Parathyroid adenoma (tissue), 2 donors: ENCODE measurements around the gene MELTF.

ENCODE experiments used
- H2AFZ ChIP-seq: fragments of 300-600 bp; sonication (generic); one replicate; pipeline ENCODE4 v1.7.0; 2017; ENCODE audit warnings: antibody characterized with exemption, mild to moderate bottlenecking
- H3K27ac ChIP-seq: fragments of 300-600 bp; sonication (generic); one replicate; pipeline ENCODE4 v1.7.0; 2017
- H3K27me3 ChIP-seq: fragments of 300-600 bp; sonication (generic); one replicate; pipeline ENCODE4 v1.7.0; 2017; ENCODE audit warnings: low read length; ENCODE audit not compliant: control insufficient read depth, insufficient read depth
- H3K36me3 ChIP-seq: fragments of 300-600 bp; sonication (generic); one replicate; pipeline ENCODE4 v1.7.0; 2017; ENCODE audit warnings: low read length; ENCODE audit not compliant: control insufficient read depth, insufficient read depth
- H3K4me1 ChIP-seq: fragments of 300-600 bp; sonication (generic); one replicate; pipeline ENCODE4 v1.7.0; 2017; ENCODE audit warnings: control low read depth
- H3K4me2 ChIP-seq: fragments of 300-600 bp; sonication (generic); one replicate; pipeline ENCODE4 v1.7.0; 2017; ENCODE audit warnings: low read length
- H3K4me3 ChIP-seq: fragments of 300-600 bp; sonication (generic); one replicate; pipeline ENCODE4 v1.7.0; 2017; ENCODE audit warnings: low read depth, low read length
- H3K79me2 ChIP-seq: fragments of 300-600 bp; sonication (generic); one replicate; pipeline ENCODE4 v1.7.0; 2017; ENCODE audit warnings: control low read depth
- H3K9ac ChIP-seq: fragments of 300-600 bp; sonication (generic); one replicate; pipeline ENCODE4 v1.7.0; 2017; ENCODE audit warnings: mild to moderate bottlenecking
- H3K9me3 ChIP-seq: fragments of 300-600 bp; sonication (generic); one replicate; pipeline ENCODE4 v1.7.0; 2017; ENCODE audit warnings: low read length; ENCODE audit not compliant: control insufficient read depth
- TF ChIP-seq, protein P1 (sequence below): fragments of 300-600 bp; sonication (generic); IDR thresholded peaks from one replicate; pipeline ENCODE4 v1.7.0; 2017; ENCODE audit warnings: antibody characterized with exemption, mild to moderate bottlenecking
- donor health status: primary hyperparathyroidism.

MELTF gene

DNA sequence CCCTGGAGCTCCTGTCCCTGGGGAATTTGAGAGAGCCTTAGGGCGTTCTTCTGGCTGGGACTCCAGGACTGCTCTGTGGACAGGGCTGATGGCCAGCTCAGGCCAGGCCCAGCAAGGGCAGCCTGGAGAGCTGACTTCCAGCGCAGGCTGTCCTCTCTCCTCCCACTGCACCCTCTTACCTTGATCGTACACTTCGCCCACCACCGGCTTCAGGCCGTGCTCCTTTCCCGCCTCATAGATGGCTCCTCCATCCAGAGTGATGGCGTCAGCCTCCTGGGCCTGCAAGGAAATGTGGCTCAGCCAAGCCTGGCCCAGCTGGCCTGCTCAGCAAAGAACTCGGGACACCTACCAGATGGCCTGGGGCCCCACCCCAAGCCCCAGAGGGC, 3.1 kb downstream of the MELTF start:
- no peak overlapping the region for H3K4me2 ChIP-seq
- TF ChIP-seq, protein P1, sequence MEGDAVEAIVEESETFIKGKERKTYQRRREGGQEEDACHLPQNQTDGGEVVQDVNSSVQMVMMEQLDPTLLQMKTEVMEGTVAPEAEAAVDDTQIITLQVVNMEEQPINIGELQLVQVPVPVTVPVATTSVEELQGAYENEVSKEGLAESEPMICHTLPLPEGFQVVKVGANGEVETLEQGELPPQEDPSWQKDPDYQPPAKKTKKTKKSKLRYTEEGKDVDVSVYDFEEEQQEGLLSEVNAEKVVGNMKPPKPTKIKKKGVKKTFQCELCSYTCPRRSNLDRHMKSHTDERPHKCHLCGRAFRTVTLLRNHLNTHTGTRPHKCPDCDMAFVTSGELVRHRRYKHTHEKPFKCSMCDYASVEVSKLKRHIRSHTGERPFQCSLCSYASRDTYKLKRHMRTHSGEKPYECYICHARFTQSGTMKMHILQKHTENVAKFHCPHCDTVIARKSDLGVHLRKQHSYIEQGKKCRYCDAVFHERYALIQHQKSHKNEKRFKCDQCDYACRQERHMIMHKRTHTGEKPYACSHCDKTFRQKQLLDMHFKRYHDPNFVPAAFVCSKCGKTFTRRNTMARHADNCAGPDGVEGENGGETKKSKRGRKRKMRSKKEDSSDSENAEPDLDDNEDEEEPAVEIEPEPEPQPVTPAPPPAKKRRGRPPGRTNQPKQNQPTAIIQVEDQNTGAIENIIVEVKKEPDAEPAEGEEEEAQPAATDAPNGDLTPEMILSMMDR, result no peak
- no peaks in the 10 kb centered on the region for H3K9me3 ChIP-seq
- H3K4me1 ChIP-seq, result peaks cover 7% of the 10 kb centered on the region
- H3K4me3 ChIP-seq, result no peak overlapping the region
- no peak overlapping the region for H2AFZ ChIP-seq
- no peaks in the 10 kb centered on the region for H3K36me3 ChIP-seq
- no peaks in the 10 kb centered on the region for H3K27me3 ChIP-seq
- H3K27ac ChIP-seq, result no peak overlapping the region
- no peaks in the 10 kb centered on the region for H3K79me2 ChIP-seq
- no peak overlapping the region for H3K9ac ChIP-seq

DNA sequence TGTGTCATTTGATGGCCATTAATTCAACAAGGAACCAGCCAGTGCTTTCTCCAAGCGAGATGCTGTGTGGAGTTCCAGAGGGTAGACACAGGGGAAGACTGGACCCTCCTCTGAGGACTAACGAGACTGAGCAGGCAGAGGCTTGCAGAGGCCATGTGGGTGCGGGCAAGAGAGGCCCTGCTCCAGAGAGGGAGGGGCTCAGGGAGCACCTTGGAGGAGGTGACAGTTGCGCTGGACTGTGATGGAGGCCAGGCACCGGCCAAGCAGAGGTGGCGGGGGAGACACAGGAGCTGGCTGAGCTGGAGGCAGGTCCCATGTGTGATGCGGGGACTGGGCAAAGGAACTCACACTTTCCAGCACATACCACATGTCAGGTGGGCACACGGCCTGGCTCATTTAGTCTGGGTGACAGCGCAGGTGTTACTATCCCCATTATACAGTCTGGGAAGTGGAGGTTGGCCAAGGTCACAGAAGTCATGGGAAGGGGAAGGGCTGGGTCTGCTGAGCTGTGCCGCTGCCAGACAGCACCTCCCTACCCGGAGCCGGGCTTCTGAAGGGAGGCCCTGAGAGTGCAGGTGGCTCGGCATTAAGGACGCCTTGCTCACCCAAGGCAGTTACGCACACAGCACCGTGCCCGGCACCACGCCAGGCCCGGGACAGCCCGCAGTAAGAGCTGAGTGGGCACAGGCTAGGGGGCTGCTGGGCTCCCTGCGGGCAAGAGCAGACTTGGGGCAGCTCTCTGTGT, 3.7 kb downstream of the MELTF start:
- H3K79me2 ChIP-seq, result no peaks in the 10 kb centered on the region
- H3K36me3 ChIP-seq, result no peaks in the 10 kb centered on the region
- peaks cover 2% of the 10 kb centered on the region for H3K4me1 ChIP-seq
- no peak overlapping the region for H3K27ac ChIP-seq
- TF ChIP-seq, protein P1, result no peak
- H3K9ac ChIP-seq, result no peak overlapping the region
- no peaks in the 10 kb centered on the region for H3K27me3 ChIP-seq
- no peak overlapping the region for H3K4me2 ChIP-seq
- H3K9me3 ChIP-seq, result no peaks in the 10 kb centered on the region
- H3K4me3 ChIP-seq, result no peak overlapping the region
- H2AFZ ChIP-seq, result no peak overlapping the region

DNA sequence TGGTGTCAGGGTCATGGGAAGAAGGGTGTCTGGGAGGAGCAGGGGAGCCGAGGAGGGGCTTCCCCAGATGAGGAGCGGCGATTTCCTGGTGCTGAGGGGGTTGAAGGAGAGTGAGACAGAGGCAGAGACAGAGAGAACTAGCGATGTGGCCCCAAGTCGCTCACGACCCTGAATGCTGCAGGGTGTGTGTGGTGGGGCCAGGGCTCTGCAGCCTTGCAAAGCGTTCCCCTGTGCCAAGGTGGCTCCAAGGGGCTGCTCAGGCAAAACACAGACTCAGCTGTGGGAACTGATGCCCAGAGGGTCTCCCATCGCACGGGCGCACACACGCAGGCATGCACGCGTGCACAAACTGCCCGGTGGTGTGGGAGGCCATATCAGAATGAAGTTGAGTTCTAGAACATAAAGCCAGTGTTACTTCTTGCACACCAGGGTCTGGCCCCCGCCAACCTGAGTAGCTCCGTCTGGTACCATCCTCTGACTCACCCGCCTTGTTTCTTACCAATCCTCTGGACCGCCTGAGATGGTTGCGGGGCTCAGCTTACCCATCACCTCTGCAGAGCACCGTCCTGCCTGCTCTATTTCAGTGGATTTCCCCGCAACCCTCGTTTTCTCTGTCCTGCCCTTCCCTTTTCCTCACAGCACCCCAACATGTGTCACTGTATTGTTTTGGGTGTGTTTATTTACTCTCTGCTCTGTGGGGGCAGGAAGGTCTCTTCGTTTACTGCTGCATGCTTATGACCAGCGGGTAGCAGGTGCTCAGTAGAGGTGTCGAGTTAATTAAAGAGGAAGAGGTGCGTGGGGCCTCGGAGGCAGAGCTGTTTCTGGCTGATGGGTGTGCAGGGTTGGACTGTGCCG, 4.5 kb downstream of the MELTF start:
- Histone ChIP-seq H3K27ac (no peak overlapping the region), H3K36me3 (no peaks in the 10 kb centered on the region), H3K79me2 (no peaks in the 10 kb centered on the region), H3K9me3 (no peaks in the 10 kb centered on the region), H3K27me3 (no peaks in the 10 kb centered on the region), H2AFZ (no peak overlapping the region), H3K4me2 (no peak overlapping the region), H3K9ac (no peak overlapping the region), H3K4me1 (no peaks in the 10 kb centered on the region), H3K4me3 (no peak overlapping the region)
- TF ChIP-seq, protein P1, result no peak

DNA sequence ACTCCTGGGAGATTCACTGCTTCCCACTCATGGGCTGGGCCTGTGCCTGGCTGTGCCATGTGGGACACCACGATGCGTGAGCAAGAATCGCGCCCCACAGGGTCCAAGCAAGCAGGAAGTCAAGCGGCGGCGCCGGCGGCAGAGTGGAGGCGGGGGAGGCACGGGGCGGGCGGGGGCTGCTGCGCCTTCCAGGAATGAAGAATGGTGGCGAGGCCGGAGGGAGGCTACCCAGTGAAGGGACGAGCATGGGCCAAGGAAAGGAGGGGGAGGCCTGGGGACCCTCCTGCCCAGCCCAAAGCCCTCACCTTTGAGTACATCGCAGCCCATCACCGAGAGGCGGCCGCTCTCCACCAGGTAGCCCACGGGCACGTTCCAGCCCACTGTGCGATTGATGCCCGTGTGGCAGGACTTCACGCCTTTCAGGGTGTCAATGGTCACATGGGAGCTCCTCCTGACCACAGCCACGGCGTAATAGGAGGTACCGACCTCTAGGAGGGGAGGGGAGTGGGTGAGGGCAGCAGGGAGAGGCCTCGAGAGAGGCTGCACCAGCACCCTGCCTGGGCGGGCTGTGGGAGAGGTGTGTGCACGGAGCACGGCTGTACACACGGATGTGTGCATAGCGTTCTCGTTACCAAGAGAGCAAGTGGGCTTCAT, 5.5 kb downstream of the MELTF start:
- no peak overlapping the region for H3K4me2 ChIP-seq
- H3K4me3 ChIP-seq, result no peak overlapping the region
- H3K9ac ChIP-seq, result no peak overlapping the region
- no peaks in the 10 kb centered on the region for H3K79me2 ChIP-seq
- H2AFZ ChIP-seq, result no peak overlapping the region
- H3K4me1 ChIP-seq, result no peaks in the 10 kb centered on the region
- TF ChIP-seq, protein P1, result no peak
- H3K36me3 ChIP-seq, result no peaks in the 10 kb centered on the region
- H3K27me3 ChIP-seq, result no peaks in the 10 kb centered on the region
- H3K9me3 ChIP-seq, result no peaks in the 10 kb centered on the region
- H3K27ac ChIP-seq, result no peak overlapping the region
